ENCODE data around the gene RPRD1A. TPM values are rescaled to one million over a fixed set of nuclear protein-coding genes. Genes with fewer than 3 reads are reported as not detected.

The RPRD1A gene
- total RNA-seq, 1 experiment from 2014 or later: 80.7 TPM

DNA sequence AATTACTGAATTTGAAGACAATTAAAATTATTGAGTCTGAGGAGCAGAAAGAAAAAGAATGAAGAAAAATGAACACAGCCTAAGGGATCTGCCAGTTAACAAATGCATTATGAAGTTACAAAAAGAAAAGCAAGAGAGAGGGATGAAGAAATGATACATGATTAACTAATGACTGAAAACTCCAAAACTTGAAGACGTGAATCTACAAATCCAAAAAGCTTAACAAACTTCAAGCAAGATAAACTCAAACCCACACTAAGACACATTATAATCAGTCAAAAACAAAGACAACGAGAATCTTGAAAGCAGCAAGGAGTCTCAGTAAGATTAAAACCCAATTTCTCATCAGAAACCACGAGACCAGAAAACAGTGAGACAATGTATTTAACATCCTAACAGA is 15.6 kb downstream of the RPRD1A start:
- H3K9ac ChIP-seq (ENCODE audit: low read length): no peak overlapping the region
- ATAC-seq: no peak
- no TSS peak for BruUV-seq (replicated peaks)
- no peaks in the 10 kb centered on the region for H3K9me2 ChIP-seq (ENCODE audit: insufficient read depth)
- RAD21 ChIA-PET (ENCODE audit: low non-redundant PET in 1 of 2, low total read pairs in 2 of 2, uncharacterized antibody in 2 of 2, unreplicated experiment in 2 of 2): no interaction called here
- CTCF ChIA-PET: no interaction called here
- intact Hi-C loops (cut with micrococcal nuclease): no loop called here
- H3K9me3 ChIP-seq (ENCODE audit: control insufficient read depth in 1 of 2, insufficient read depth in 1 of 2, low read depth in 1 of 2, low read length in 2 of 2): peaks cover 0 to 6% of the 10 kb centered on the region in 2 experiments; a peak in 1 of 4 replicates
- no peak overlapping the region for H3K27ac ChIP-seq (ENCODE audit: low read depth, low read length)
- TF ChIP-seq POLR2AphosphoS5 (IDR thresholded peaks at IDR 0.05; ENCODE audit: low read depth, low read length): no peak
- H2AFZ ChIP-seq (ENCODE audit: low read depth, low read length, poor library complexity, severe bottlenecking): no peak overlapping the region
- no peaks in the 10 kb centered on the region for H3K4me1 ChIP-seq (ENCODE audit: control insufficient read depth in 1 of 2, insufficient read depth in 2 of 2, low read length in 2 of 2)
- DNase-seq (ENCODE audit: low read depth, low spot score): no peak
- H3K4me2 ChIP-seq (ENCODE audit: low read length): no peak overlapping the region
- POLR2A ChIA-PET: no interaction called here
- peaks cover 19% of the 10 kb centered on the region for H4K20me1 ChIP-seq (ENCODE audit: insufficient read depth)
- no peaks in the 10 kb centered on the region for H3K36me3 ChIP-seq (ENCODE audit: control insufficient read depth in 1 of 2, insufficient read depth in 2 of 2, low read length in 2 of 2)
- peaks cover 100% of the 10 kb centered on the region for H3K79me2 ChIP-seq (ENCODE audit: insufficient read depth, low read length)
- H3K27me3 ChIP-seq (ENCODE audit: insufficient read depth, low read length): no peaks in the 10 kb centered on the region
- H3K4me3 ChIP-seq (replicated peaks in 1 of 2; ENCODE audit: low read depth in 1 of 2, low read length in 2 of 2): no peak overlapping the region

DNA sequence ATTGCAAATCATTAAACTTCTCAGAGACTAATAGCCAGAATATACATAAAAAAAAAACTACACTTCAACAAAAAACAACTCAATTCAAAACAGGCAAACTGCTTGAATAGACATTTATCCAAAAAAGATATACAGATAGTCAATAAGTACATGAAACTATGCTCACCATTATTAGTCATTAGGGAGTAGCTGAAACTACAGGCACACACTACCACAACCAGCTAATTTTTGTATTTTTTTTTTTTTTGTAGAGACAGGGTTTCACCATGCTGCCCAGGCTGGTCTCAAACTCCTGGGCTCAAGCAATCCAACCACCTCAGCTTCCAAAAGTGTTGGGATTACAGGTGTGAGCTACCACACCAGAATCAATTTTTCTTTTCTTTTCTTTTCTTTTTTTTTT is 16.9 kb downstream of the RPRD1A start:
- ATAC-seq (no peak), DNase-seq (ENCODE audit: low read depth, low spot score) (no peak)
- H3K9ac ChIP-seq (ENCODE audit: low read length): no peak overlapping the region
- no peaks in the 10 kb centered on the region for H3K36me3 ChIP-seq (ENCODE audit: control insufficient read depth in 1 of 2, insufficient read depth in 2 of 2, low read length in 2 of 2)
- no TSS peak for BruUV-seq (replicated peaks)
- intact Hi-C loops (cut with micrococcal nuclease): no loop called here
- peaks cover 100% of the 10 kb centered on the region for H3K79me2 ChIP-seq (ENCODE audit: insufficient read depth, low read length)
- POLR2A ChIA-PET: no interaction called here
- H3K4me3 ChIP-seq (replicated peaks in 1 of 2; ENCODE audit: low read depth in 1 of 2, low read length in 2 of 2): no peak overlapping the region
- H3K4me2 ChIP-seq (ENCODE audit: low read length): no peak overlapping the region
- no peak overlapping the region for H3K27ac ChIP-seq (ENCODE audit: low read depth, low read length)
- CTCF ChIA-PET: interaction anchor here (0.7 kb wide), 1 partner anchor 306 kb away, joined by 3 read pairs; no protein-coding TSS in a partner anchor
- H3K9me2 ChIP-seq (ENCODE audit: insufficient read depth): no peaks in the 10 kb centered on the region
- H3K4me1 ChIP-seq (ENCODE audit: control insufficient read depth in 1 of 2, insufficient read depth in 2 of 2, low read length in 2 of 2): no peaks in the 10 kb centered on the region
- RAD21 ChIA-PET (ENCODE audit: low non-redundant PET in 1 of 2, low total read pairs in 2 of 2, uncharacterized antibody in 2 of 2, unreplicated experiment in 2 of 2): no interaction called here
- peaks cover 16% of the 10 kb centered on the region for H4K20me1 ChIP-seq (ENCODE audit: insufficient read depth)
- peaks cover 0 to 6% of the 10 kb centered on the region in 2 experiments; a peak in 1 of 4 replicates for H3K9me3 ChIP-seq (ENCODE audit: control insufficient read depth in 1 of 2, insufficient read depth in 1 of 2, low read depth in 1 of 2, low read length in 2 of 2)
- TF ChIP-seq CEBPB (IDR thresholded peaks at IDR 0.05; ENCODE audit: low read depth) (no peak), CBX3 (IDR thresholded peaks at IDR 0.05; ENCODE audit: low read depth) (no peak), POLR2A (IDR thresholded peaks at IDR 0.05; ENCODE audit: borderline replicate concordance, extremely low read depth, insufficient read depth, insufficient read length) (no peak), POLR2AphosphoS5 (IDR thresholded peaks at IDR 0.05; ENCODE audit: low read depth, low read length) (no peak), RAD21 (IDR thresholded peaks at IDR 0.05; ENCODE audit: low read depth) (no peak), SP1 (IDR thresholded peaks at IDR 0.05; ENCODE audit: low read depth) (no peak), SRF (IDR thresholded peaks at IDR 0.05; ENCODE audit: low read depth) (no peak), ELF1 (IDR thresholded peaks at IDR 0.05; ENCODE audit: borderline replicate concordance, low read depth) (no peak), TCF7L2 (IDR thresholded peaks at IDR 0.05; ENCODE audit: borderline replicate concordance, extremely low read depth, insufficient read depth, insufficient read length) (no peak), ZNF274 (IDR thresholded peaks at IDR 0.05; ENCODE audit: low read depth, low read length) (no peak)
- TF ChIP-seq, protein P1, sequence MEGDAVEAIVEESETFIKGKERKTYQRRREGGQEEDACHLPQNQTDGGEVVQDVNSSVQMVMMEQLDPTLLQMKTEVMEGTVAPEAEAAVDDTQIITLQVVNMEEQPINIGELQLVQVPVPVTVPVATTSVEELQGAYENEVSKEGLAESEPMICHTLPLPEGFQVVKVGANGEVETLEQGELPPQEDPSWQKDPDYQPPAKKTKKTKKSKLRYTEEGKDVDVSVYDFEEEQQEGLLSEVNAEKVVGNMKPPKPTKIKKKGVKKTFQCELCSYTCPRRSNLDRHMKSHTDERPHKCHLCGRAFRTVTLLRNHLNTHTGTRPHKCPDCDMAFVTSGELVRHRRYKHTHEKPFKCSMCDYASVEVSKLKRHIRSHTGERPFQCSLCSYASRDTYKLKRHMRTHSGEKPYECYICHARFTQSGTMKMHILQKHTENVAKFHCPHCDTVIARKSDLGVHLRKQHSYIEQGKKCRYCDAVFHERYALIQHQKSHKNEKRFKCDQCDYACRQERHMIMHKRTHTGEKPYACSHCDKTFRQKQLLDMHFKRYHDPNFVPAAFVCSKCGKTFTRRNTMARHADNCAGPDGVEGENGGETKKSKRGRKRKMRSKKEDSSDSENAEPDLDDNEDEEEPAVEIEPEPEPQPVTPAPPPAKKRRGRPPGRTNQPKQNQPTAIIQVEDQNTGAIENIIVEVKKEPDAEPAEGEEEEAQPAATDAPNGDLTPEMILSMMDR (IDR thresholded peaks at IDR 0.05 in 2 of 3, conservative IDR thresholded peaks at IDR 0.05 in 1 of 3; ENCODE audit: borderline replicate concordance in 1 of 3, insufficient read depth in 1 of 3, low read depth in 2 of 3, low read length in 2 of 3): no peak
- TF ChIP-seq, protein P2, sequence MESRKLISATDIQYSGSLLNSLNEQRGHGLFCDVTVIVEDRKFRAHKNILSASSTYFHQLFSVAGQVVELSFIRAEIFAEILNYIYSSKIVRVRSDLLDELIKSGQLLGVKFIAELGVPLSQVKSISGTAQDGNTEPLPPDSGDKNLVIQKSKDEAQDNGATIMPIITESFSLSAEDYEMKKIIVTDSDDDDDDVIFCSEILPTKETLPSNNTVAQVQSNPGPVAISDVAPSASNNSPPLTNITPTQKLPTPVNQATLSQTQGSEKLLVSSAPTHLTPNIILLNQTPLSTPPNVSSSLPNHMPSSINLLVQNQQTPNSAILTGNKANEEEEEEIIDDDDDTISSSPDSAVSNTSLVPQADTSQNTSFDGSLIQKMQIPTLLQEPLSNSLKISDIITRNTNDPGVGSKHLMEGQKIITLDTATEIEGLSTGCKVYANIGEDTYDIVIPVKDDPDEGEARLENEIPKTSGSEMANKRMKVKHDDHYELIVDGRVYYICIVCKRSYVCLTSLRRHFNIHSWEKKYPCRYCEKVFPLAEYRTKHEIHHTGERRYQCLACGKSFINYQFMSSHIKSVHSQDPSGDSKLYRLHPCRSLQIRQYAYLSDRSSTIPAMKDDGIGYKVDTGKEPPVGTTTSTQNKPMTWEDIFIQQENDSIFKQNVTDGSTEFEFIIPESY (IDR thresholded peaks at IDR 0.05; ENCODE audit: extremely low read depth, insufficient replicate concordance, low read length): no peak
- TF ChIP-seq, protein P3, sequence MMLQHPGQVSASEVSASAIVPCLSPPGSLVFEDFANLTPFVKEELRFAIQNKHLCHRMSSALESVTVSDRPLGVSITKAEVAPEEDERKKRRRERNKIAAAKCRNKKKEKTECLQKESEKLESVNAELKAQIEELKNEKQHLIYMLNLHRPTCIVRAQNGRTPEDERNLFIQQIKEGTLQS (IDR thresholded peaks at IDR 0.05): no peak
- no peak overlapping the region for H2AFZ ChIP-seq (ENCODE audit: low read depth, low read length, poor library complexity, severe bottlenecking)
- H3K27me3 ChIP-seq (ENCODE audit: insufficient read depth, low read length): no peaks in the 10 kb centered on the region

Data from HCT116 (cell line).